ENCODE data around the gene EPHB4.
A peak's percentile ranks its signal among the peaks of the same experiment; 100 is the strongest.
"Not testable (repeated sequence)": the region's sequence is repeated elsewhere in the genome, so short reads cannot be mapped to it uniquely, and the experiment has no call there.

The EPHB4 gene

DNA sequence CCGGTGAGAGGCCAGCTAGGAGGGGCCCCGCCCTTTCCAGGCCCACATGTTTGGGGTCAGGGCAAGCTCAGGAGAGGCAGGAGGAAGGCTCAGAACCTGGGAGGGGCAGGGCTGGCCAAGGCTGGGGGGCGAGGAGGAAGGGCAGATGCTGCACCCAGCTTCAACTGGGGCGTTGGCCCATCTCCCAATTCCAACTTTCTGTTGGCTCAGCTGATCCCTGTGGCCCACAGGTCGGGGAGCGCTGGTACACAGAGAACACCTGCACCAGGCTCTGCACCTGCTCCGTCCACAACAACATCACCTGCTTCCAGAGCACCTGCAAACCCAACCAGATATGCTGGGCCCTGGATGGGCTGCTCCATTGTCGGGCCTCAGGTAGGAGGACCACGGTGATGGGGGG, 53.8 kb downstream of the EPHB4 start:
- in situ Hi-C loops (cut with MboI; ENCODE audit: low pct_unique_long_range_greater_than_20kb, low sequenced_read_pairs, unreplicated experiment) = no loop called here
- TF ChIP-seq, protein P1, sequence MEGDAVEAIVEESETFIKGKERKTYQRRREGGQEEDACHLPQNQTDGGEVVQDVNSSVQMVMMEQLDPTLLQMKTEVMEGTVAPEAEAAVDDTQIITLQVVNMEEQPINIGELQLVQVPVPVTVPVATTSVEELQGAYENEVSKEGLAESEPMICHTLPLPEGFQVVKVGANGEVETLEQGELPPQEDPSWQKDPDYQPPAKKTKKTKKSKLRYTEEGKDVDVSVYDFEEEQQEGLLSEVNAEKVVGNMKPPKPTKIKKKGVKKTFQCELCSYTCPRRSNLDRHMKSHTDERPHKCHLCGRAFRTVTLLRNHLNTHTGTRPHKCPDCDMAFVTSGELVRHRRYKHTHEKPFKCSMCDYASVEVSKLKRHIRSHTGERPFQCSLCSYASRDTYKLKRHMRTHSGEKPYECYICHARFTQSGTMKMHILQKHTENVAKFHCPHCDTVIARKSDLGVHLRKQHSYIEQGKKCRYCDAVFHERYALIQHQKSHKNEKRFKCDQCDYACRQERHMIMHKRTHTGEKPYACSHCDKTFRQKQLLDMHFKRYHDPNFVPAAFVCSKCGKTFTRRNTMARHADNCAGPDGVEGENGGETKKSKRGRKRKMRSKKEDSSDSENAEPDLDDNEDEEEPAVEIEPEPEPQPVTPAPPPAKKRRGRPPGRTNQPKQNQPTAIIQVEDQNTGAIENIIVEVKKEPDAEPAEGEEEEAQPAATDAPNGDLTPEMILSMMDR (IDR thresholded peaks at IDR 0.05; ENCODE audit: extremely low read depth, insufficient read depth, missing control alignments) = no peak
- peak; percentile 11 for DNase-seq (ENCODE audit: low spot score)

DNA sequence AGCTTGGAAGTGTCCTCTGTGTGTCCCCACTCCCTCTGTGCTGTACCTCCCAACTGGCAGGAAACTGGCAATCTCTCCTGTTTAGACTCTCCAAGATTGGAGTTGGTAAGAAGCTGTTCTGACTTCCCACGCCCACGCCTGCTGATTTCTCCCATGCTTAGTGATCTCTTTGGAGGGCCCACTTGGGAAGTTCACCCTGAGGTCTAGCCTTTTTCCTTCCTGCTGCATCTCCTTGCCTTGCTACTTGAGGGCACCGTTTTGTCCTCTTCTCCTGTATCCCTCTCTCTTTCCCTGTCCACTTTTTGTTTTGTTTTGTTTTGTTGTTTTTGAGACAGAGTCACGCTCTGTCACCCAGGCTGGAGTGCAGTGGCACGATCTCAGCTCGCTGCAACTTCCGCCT, 58.5 kb downstream of the EPHB4 start:
- DNase-seq (ENCODE audit: low spot score) = no peak
- in situ Hi-C loops (cut with MboI; ENCODE audit: low pct_unique_long_range_greater_than_20kb, low sequenced_read_pairs, unreplicated experiment) = no loop called here
- TF ChIP-seq, protein P1 (IDR thresholded peaks at IDR 0.05; ENCODE audit: extremely low read depth, insufficient read depth, missing control alignments) = no peak

DNA sequence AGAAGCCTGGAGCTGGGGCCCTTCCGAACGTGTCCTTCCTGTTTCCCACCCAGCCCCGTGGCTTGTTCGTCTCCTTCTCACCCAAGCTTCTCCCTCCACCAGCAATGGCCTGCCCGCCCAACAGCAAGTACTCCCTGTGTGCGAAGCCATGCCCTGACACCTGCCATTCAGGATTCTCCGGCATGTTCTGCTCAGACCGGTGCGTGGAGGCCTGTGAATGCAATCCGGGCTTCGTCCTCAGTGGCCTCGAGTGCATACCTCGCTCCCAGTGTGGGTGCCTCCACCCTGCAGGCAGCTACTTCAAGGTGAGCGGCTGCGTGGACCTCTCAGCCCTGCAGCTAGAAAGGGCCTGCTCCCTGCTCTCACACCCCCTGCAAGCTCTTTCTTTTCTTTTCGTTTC, 62.1 kb downstream of the EPHB4 start:
- in situ Hi-C loops (cut with MboI; ENCODE audit: low pct_unique_long_range_greater_than_20kb, low sequenced_read_pairs, unreplicated experiment) = no loop called here
- DNase-seq (ENCODE audit: low spot score) = no peak
- TF ChIP-seq, protein P1 (IDR thresholded peaks at IDR 0.05; ENCODE audit: extremely low read depth, insufficient read depth, missing control alignments) = no peak

DNA sequence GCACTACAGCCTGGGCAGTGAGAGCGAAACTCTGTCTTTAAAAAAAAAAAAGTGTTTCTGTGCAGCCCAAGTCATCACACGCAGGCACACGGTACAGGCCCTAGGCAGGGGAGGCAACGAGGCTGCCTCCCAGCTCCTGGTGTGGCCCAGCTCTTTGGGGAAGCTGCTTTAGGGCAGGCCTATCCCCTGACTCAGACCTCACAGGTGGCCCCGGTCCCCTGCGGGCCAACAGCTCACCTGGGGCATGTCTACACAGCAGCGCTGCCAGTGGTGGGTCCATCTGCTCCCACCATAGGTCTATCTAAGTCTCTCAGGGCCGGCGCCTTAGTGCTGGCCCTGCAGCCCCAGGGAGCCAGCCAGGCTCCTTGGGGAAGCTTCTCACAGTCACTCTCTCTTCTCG, 62.5 kb downstream of the EPHB4 start:
- TF ChIP-seq, protein P1 (IDR thresholded peaks at IDR 0.05; ENCODE audit: extremely low read depth, insufficient read depth, missing control alignments) = no peak
- in situ Hi-C loops (cut with MboI; ENCODE audit: low pct_unique_long_range_greater_than_20kb, low sequenced_read_pairs, unreplicated experiment) = no loop called here
- DNase-seq (ENCODE audit: low spot score) = no peak

DNA sequence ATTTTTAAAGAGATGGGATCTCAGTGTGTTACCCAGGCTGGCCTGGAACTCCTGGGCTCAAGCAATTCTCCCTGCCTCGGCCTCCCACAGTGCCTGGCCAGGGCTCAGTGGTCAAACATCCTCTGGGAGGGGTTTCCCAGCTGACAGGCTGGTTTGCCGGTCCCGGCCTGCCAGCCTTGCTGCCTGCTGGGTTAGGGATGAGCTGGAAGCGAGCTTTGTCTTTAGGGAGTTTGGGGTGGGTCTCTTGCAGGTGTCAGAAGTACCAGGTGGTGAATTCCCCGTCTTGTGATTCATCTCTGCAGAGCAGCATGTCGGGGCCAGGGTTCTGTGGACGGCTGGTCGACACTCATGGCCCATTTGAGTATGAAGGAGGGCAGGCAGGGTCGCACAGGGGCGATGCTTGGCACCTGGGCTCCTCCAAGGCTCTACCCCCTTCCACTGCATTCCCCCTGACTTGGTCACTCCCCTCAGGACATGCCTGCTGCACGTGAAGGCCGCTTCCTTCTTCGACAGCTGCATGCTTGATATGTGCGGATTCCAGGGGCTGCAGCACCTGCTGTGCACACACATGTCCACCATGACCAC, 63.7 kb downstream of the EPHB4 start:
- DNase-seq (ENCODE audit: low spot score) = no peak
- TF ChIP-seq, protein P1 (IDR thresholded peaks at IDR 0.05; ENCODE audit: extremely low read depth, insufficient read depth, missing control alignments) = no peak
- in situ Hi-C loops (cut with MboI; ENCODE audit: low pct_unique_long_range_greater_than_20kb, low sequenced_read_pairs, unreplicated experiment) = no loop called here

DNA sequence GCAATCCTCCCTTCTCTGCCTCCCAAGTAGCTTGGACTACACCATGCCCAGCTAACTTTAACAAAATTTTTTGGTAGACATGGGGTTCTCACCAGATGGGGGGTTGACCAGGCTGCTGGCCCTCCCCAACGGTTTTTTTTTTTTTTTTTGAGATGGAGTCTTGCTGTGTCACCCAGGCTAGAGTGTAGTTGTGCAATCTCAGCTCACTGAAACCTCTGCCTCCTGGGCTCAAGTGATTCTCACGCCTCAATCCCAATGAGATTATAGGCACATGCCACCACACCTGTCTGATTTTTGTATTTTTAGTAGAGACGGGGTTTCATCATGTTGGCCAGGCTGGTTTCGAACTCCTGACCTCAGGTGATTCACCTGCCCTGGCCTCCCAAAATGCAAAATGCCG, 64.5 kb downstream of the EPHB4 start:
- in situ Hi-C loops (cut with MboI; ENCODE audit: low pct_unique_long_range_greater_than_20kb, low sequenced_read_pairs, unreplicated experiment); DNase-seq (ENCODE audit: low spot score): not testable (repeated sequence)

DNA sequence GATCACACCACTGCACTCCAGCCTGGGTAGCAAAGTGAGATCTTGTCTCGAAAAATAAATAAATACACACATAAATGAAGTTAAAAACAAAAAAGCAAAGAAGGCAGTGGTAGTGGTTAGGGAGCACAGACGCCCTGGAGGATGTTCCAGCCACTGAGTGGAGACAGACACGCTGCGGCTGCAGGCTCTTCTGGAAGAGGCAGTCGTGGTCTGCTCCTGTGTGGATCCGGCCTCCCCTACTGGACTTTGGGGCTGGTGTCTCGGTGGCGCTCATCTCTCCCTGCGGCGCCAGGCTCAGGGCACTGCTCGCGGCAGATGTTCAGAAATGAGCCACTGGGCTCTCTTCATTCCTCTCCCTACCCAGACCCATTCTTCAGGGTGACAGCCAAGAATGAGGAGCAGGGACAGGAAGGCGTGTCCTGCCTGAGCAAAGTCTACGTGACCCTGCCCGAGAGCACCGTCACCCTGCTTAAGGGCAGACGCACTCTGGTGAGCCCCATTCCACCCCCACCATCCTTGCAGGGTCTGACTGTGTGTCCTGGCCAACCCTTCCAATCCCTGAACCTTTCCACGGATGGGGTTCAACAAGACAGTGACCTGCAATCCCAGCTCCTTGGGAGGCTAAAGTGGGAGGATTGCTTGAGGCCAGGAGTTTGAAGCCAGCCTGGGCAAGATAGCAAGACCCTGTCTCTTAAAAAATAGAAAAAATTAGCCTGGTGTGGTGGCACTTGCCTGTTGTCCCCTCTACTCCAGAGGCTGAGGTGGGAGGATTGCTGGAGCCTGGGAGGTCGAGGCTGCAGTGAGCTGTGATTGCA, 67.8 kb downstream of the EPHB4 start:
- no peak for DNase-seq (ENCODE audit: low spot score)
- in situ Hi-C loops (cut with MboI; ENCODE audit: low pct_unique_long_range_greater_than_20kb, low sequenced_read_pairs, unreplicated experiment) = no loop called here
- TF ChIP-seq, protein P1 (IDR thresholded peaks at IDR 0.05; ENCODE audit: extremely low read depth, insufficient read depth, missing control alignments) = no peak
